GM18873 (cell line): Measurements from ENCODE around the gene ISYNA1.

Source experiments
- ATAC-seq: cut with Tn5 transposase; IDR thresholded peaks from one replicate; pipeline ENCODE4 v1.9.1; 2021; ENCODE audit warnings: mild to moderate bottlenecking, moderate library complexity, moderate number of reproducible peaks; ENCODE audit not compliant: unreplicated experiment, low FRiP score

ISYNA1 gene

DNA sequence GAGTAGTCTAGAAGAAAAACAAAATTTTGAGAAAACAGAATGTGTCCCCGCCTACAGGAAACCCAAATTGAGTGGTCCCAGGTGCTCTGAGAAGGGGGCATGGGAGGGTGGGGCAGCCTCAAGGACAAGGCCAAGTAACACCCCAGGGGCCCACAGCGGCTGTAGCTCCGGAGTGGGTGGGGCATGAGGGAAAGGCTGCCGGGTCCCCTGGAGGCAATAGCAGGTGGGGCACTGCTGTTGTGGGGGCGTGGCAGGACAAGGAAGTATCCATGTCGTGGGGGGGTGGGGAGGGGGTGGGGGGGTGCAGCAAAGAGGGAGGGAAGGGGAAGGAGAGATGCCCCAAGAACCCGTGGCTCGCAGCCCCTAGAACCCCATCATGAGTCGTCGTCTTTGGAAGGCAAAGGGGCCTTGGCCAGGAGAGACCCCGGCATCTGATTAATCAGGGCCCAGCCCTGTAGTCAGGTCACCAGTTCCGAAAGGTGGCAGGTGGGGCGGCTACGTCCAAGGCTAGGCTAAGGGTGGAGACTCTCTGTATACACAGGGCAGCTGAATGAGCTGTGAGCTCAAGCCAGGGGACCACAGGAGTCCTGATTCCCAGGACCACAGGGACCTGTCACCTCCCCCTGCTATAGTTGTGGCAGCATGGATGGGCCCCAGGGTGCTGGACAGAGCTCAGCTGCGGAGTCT, 7.5 kb upstream of the ISYNA1 start:
- no peak for ATAC-seq

DNA sequence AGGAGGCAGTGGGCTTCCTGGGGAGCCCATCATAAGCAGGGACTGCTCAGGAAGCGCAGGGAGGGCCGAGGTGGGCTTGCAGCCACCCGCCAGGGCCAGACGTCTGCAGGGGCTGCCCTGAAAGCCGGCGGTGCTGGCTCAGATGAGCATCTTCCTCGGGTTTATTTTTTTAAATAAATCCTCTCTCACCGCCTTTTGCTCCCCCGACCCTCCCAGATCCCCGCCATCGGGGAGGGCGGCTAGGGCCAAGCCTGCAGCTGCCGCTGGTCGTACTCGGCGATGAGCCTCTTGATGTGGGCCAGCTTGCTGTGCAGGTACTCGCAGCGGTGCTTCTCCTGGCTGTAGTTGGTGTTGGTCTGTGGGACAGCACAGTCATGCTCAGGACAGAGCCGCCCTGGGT, 6.6 kb upstream of the ISYNA1 start:
- no peak for ATAC-seq

DNA sequence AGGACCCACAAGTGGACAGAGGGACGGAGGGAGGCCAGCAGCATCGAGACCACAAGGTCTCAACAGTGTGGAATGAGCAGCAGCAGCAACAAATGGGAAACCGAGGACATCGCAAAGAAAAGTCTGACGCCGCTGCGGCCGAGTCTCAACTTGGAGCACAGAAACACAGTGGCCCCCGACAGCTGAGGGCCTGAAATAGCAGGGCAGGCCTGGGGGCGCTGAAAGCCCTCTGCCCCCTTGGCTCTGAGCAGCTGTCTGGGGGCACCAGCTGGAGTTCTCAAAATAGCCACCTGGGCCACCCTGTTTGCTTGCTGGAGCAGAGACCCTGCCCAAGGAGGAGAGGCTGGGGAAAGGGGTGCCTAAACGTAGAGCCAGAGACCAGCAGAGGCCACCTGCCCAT, 5.9 kb upstream of the ISYNA1 start:
- ATAC-seq = no peak

DNA sequence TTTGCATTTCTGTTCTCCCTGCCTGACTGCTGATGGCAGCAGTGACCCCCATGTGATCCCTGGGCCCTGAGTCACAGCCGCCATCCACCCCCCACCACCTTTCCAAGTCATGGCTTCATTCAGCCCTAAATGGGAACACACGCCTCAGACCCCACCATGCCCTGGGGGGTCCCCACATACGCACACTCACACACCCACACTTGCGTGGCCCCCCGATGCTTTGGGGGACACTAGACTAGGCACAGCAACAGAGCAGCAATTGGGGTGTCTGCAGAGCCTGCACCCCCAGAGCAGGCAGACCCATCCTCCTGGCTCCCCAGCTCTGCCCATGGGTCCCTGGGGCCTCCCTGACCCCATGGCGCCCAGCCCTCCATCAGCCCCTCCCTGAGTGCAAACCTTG, 5.5 kb upstream of the ISYNA1 start:
- ATAC-seq = no peak

GRCh38 chr19:18442941-18443340, 5.0 kb upstream of the ISYNA1 start:
- ATAC-seq = no peak

DNA sequence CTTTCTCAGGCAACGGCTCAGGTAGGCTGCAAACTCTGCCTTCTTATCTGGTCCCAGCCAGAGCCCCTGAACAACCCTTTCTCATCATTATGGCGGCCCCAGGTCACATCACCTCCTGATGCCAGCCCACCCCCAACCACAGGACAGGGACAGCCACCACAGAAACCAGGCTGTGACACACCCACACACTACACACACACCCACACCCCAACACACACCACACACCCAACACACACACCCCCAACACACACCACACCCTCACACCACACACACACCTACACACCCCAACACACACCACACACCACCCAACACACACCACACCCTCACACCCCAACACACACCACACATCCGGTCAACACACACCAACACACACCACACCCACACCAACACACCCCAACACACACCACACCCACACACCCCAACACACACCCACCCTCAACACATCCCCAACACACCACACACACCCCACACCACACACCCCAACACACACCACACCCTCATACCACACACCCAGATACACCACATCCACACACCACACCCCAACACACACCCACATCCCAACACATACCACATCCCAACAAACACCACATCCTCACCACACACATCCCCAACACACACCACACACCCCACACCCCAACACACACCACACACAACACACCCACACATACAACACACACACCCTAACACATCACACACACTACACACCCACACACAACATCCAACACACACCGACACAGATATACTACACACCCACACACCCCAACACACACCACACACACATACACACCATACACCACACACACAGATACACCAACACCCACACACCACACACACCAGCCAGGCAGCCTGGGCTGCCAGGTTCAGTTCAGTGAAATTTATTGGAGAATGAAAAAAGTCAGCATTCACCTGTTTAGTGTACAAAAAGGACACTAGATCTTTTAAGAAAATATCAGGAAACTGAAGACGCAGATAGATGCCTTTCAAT, 4.2 kb upstream of the ISYNA1 start:
- ATAC-seq = no peak

GRCh38 chr19:18440936-18441803, 3.2 kb upstream of the ISYNA1 start:
- no peak for ATAC-seq

DNA sequence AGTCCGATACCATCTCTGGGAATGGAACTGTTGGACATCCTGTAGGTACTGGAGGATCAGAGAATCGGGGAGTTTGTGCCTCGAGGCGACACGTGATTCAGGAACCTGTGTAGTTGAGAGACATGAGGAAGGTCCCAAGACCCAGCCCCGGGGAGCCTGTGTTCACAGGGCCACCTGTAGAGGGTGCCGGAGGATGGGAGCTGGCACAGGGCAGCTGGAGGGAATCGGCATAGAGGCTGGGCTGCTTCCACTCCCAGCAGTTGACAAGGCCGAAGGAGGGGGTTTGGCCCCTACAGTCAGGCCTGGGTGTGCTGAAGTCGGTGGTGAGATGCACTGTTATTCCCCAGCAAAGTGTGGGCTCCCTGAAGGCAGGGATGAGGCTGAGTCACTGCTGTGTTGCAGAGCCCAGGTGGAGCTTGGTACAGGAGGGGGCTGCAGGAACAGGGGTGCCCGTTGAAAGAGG, 2.5 kb upstream of the ISYNA1 start:
- ATAC-seq = no peak

DNA sequence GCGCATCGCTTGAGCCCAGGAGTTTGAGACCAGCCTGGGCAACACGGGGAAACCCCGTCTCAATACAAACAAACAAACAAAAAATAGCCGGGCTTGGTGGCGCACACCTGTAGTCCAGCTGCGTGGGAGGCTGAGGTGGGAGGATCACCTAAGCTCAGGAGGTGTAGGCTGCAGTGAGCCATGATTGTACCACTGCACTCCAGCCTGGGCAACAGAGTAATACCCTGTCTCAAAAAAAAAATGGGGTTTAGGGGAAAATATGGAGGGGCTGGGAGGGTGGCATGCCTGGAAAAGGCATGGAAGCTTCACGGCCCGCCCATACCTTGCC, 1.9 kb upstream of the ISYNA1 start:
- no peak for ATAC-seq

DNA sequence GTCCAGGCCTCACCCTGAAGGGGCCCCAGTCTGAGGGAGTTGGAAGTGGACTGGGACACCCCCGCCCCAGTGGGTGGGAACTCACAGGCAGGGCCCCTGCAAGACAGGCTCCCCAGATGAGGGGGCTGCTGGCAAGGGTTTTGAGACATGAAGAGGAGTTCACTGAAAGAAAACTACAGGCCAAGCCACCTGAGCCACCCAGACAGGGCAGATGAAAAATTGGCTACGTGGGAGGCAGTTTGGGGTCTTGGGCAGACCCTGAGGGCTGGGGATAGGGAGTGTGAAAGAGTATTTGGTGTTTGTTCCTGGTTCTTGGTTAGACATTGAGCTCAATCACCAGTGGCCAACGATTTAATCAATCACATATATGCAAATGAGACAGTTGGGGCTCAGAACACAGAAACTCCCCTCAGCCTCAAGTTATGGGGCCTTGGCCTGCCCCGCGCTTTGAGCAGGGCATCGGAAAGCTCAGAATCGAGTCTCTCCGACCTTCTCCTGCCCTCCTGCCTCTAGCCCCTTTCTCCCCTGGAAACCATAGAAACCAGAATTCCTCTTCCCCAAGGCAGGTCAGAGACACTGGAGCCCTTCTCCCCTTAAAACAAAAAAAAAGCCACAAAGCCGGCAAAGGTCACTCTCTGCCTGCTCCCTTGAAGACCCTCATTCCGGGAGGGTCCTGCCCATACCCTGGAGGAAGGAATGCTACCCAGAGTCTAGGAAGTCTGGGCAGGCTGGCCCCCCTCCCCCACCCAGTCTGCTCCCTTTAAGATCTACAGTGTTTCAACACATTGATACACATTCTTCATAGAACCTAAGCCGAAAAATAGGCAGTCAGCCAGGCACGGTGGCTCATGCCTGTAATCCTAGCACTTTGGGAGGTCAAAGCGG, 1.3 kb upstream of the ISYNA1 start:
- ATAC-seq = no peak

- no peak for ATAC-seq
Measured at GRCh38 chr19:18438331-18439024, 545 bp upstream of the ISYNA1 start.

- ATAC-seq = no peak
Measured at GRCh38 chr19:18436671-18437490, 1.1 kb downstream of the ISYNA1 start.

GRCh38 chr19:18435842-18436670, 1.9 kb downstream of the ISYNA1 start:
- ATAC-seq = no peak

GRCh38 chr19:18435178-18435841, 2.6 kb downstream of the ISYNA1 start:
- no peak for ATAC-seq

GRCh38 chr19:18434411-18435175, 3.3 kb downstream of the ISYNA1 start:
- ATAC-seq = no peak

DNA sequence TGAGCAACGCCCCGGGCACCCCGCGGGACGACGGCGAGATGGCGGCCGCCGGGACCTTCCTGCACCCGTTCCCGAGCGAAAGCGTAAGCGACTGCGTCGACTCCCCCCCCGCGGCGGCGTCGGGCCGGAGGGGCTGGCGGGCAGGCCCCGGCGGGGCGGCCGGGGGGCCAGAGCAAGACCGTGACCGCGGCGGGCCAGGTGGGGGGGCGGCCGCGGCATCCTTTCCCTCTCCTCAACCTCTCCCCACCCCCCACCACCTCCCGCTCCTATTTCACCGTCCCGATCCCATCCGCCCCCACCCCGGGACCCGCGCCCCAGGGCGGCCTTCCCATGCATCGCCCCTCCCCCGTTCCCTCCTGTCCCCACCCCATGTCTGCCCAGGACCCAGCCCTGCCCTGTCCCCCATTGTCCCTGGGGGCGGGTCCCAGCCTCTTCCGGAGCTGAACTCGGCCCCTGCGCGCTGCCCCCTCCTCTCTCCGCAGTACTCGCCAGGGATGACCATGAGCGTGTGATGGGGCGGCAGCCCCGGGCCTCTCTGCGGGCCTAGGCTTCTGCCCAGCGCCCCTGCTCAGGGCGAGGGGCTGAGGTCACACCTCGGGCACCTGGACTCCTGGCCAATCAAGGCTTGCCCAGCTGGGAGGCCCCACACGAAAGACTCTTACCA, 4.1 kb downstream of the ISYNA1 start:
- ATAC-seq = no peak
